22Rv1 (cell line): ENCODE measurements around the gene ZFYVE21.

Experiments
- H3K27ac ChIP-seq: fragments of 450-650 bp; 2 replicates; pipeline ENCODE4 v1.5.1; 2017
- CTCF ChIP-seq: fragments of 450-650 bp; IDR thresholded peaks from 2 replicates; pipeline ENCODE4 v1.5.1; 2017; ENCODE audit warnings: mild to moderate bottlenecking
- ZFX ChIP-seq: fragments of 450-650 bp; IDR thresholded peaks from 2 replicates; pipeline ENCODE4 v1.6.1; 2017; ENCODE audit warnings: antibody characterized with exemption, borderline replicate concordance

The ZFYVE21 gene

GRCh38 chr14:103702095-103702494 is 13.5 kb upstream of the ZFYVE21 start:
- peak overlapping the region; percentile 20; the same call in 1 of the 2 replicates for H3K27ac ChIP-seq
- no peak for TF ChIP-seq ZFX
- TF ChIP-seq CTCF = no peak

GRCh38 chr14:103702497-103703432 is 12.8 kb upstream of the ZFYVE21 start:
- TF ChIP-seq ZFX (no peak), CTCF (no peak)
- H3K27ac ChIP-seq = peak overlapping the region; percentile 20; the same call in 1 of the 2 replicates

- H3K27ac ChIP-seq = no peak overlapping the region
- no peak for TF ChIP-seq ZFX
- no peak for TF ChIP-seq CTCF
Observed at GRCh38 chr14:103703433-103704385, 11.9 kb upstream of the ZFYVE21 start.

GRCh38 chr14:103704708-103705107 is 10.9 kb upstream of the ZFYVE21 start:
- H3K27ac ChIP-seq = no peak overlapping the region; the same call in 1 of the 2 replicates

GRCh38 chr14:103705118-103705503 is 10.5 kb upstream of the ZFYVE21 start:
- TF ChIP-seq CTCF (no peak), ZFX (no peak)
- H3K27ac ChIP-seq = no peak overlapping the region; the same call in 1 of the 2 replicates

More at GRCh38 chr14:103704708-103705107, 10.9 kb upstream of the ZFYVE21 start:
- TF ChIP-seq CTCF (no peak), ZFX (no peak)

- no peak for TF ChIP-seq ZFX
- TF ChIP-seq CTCF = no peak
- no peak overlapping the region for H3K27ac ChIP-seq
Observed at GRCh38 chr14:103705504-103706284, 9.9 kb upstream of the ZFYVE21 start.
